Eye (tissue), 1 donor: Measurements from ENCODE around the gene EGLN1.
A peak's percentile ranks its signal among the peaks of the same experiment; 100 is the strongest.

ENCODE experiments used
- DNase-seq: peaks from one replicate; pipeline ENCODE4 v3.0.0-alpha.2; 2015

Gene EGLN1

DNA sequence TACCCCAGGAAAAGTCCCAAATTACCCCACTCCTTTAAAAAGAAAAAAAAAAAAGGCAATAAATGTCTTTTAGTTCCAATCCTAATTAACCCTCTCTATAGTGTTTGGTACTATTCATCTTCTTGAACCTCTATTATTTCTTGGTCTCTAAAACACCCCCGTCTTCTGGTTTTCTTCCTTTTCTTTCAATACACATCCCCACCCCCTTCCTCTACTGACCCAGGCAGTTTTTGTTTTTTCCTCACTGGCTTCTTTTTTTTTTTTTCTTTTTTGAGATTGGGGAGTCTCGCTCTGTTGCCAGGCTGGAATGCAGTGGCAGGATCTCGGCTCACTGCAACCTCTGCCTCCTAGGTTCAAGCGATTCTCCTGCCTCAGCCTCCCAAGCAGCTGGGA is 26.1 kb downstream of the EGLN1 start:
- no peak for DNase-seq

DNA sequence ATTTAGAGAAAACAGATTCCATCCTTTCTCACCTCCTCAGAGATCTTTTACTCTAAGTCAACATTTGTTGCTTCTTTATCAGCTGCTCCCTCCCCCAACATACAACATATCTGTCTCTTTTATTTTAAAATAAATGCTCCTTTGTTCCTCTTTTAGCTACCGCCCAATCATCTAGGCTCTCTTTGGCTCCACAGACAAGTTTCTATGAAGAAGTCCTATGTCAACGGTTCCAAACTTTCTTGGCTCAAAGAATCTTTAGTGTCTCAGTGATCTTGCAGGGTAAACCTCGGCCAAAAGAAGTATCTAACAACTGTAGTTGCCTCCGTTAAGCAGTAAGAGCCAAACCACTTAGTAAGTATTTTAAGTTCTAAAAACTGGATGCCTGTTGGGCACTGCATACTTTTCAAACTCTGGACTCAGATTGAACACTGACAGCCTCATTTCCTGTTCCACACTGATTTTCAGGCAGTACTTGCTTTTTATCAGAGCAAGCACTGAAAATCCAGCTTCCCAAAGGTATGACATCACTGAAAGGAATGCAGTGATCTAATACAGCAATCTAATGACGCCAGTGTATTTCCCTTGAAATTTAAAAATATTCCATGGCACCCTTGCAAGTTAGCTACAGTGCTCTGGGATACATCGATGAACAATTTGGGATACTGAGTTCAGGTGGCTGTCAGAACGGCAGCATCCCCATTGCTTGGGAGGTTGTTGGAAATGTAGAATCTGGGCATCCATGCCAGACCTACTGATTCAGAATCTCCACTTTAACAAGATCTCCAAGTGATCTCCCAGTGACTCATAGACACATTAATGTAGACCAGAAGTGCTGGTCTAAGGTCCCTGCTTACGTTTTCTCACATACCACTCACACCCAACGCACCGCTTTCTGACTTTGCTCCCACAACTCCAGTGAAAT is 26.8 kb downstream of the EGLN1 start:
- peak; percentile 63 for DNase-seq

- no peak for DNase-seq
Observed at GRCh38 chr1:231393668-231394067, 28.4 kb downstream of the EGLN1 start.

- DNase-seq = no peak
Observed at GRCh38 chr1:231392389-231393131, 29.5 kb downstream of the EGLN1 start.

DNA sequence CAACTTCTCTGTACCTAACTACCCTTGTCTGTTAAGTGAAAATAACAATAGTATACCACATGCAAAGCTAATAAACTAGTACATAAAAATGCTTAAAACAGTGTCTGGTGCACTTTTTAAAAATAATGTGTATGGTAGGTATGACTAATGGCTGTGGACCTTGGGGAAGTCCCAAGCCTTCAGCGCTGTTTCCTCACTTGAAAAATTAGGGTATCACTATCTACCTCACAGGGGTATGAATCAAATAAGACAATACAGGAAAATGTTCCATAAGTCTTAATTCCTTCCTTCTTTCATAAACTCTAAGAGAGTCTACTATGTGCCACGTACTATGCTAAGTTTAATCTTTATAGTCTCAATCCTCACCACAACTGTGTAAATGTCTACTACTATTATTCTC is 32.0 kb downstream of the EGLN1 start:
- DNase-seq = no peak

GRCh38 chr1:231387770-231388669 is 34.1 kb downstream of the EGLN1 start:
- DNase-seq = no peak

DNA sequence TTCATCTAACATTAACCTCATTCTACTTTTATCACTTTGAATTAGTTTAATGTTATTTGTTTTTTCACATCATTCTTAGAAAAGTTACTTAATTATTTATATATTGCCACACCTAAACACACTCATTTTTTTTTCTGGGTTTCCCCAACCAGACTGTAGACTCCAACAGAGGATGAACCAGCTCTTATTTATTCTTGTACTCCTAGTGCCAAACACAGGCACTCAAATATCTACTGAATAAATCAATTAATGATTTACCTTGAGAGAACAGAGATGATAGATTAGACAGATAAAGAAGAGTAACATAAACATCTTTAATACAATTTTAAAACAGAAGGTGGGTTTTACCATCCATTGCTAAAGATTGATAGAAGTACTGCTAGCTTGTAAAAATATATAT is 35.6 kb downstream of the EGLN1 start:
- no peak for DNase-seq

GRCh38 chr1:231385416-231385748 is 36.7 kb downstream of the EGLN1 start:
- DNase-seq = no peak

DNA sequence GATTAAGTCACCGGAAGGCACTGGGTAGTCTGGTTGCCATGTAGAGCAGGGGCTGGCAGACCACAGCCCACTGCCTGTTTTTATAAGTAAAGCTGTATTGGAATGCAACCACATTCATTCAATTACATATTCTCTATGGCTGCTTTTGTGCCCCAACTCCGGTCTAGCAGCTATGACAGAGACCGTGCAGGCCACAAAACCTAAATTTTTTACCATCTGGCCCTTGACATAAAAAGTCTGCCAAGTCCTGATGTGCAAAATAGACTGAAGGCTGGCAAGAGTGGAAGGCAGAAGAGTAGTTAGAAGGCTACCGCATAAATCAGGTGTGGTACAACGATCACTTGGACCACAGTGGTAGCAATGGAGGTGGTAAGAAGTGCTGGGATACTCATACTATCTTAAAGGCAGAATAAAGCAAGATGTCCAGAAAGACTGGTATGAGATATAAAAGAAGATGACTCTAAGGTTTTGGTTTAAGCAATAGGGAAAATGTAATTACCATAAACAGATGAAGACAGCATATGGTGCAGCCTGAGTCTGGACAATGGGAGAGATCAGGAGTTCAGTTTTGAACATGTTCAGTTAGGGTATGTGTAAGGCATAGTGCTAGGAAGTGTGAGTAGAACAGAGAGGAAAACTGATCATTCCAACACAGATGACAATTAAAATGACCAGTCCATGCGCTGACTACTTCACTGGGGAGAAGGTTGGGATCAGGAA is 37.2 kb downstream of the EGLN1 start:
- no peak for DNase-seq

DNA sequence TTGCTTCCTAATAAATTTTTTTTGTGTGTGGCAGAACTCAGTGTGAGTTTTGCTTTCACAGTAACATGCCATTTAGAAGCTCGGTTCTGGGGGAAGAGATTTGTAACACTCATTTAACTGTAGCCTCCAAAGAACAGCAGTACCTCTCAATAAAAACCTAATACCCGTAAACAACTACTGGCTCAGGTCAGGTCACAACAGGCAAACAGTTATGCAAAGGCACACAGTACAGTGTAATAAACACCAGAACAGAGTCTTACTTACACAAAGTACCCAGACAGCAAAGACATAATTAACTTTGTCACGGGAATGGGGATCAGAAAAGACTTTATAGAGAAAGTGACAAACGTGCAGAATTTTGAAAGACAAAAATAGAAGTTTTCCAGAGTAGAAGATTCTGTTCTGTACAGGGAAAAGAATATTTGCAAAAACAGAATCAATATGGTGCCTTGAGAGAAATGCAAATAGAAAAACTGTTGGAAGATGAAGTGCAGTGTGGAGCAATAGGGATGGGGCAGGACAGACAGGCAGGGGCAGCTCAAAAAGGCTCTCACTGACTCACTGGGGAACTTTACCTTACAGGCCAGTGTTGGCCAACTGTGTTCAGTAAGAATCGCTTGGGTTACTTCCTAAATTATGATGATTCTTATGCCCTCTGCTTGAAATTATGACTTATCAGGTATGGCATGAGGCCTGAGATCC is 38.8 kb downstream of the EGLN1 start:
- DNase-seq = no peak

- no peak for DNase-seq
Observed at GRCh38 chr1:231382426-231382825, 39.7 kb downstream of the EGLN1 start.

DNA sequence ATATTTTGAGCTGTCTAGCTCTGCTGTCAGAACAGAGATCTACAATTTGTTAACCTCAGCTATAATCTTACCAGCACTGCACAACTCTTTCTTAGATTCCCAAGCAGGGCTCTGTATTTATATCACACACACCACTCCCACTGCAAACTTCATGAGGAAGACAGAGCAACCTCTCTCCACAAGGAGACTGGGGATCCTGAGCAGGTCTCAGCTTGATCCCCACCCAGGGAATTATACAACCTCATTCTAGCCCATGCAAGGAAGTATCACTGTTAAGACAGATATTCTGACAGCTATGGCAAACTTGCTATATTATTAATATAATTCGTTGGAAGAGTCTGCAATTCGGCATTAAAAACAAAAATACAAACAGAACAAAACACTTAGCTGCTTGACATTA is 40.4 kb downstream of the EGLN1 start:
- no peak for DNase-seq

DNA sequence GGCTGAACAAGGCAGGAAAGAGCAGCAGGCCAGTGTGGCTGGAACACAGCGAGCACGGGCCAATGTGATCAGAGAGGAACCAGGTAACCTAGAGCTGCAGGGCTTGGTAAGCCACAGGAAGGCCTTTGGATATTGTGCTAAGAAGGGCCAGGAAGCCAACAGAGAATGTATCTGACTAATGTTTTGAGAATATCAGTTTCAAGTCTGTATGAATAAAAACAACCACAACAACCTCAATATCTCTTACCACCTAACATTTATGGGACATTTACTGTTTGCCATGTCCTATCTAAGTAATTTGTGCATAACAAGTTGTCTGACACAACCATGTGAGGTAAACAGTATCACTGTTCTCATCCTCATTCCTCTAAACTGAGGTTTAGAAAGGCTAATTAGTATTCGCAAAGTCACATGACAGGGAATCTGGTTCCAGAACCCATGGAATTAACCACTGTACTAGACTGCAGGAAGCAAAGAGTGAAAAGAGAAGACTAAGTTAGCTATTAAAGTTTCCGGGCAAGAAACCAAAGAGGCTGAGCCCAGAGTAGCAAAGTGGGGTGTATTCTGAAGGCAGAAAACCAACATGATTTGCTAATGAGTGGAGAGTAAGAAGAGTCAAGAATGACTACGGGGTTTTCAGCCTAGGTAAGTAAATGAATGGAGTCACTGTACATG is 45.1 kb downstream of the EGLN1 start:
- no peak for DNase-seq

DNA sequence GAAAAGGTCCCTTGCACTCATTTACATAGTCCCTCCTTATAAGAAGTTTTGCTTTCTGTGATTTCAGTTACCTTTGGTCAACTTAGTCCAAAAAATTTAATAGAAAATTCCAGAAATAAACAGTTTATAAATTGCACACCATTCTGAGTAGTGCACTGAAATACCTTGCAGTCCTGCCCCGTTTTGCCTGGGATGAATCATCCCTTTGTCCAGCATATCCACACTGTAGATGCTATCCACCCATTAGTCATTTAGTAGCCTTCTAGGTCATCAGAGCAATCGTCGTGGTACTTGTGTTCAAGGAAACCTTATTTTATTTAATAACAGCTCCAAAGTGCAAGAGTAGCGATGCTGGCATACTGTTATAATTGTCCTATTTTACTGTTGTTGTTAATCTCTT is 46.0 kb downstream of the EGLN1 start:
- no peak for DNase-seq

DNA sequence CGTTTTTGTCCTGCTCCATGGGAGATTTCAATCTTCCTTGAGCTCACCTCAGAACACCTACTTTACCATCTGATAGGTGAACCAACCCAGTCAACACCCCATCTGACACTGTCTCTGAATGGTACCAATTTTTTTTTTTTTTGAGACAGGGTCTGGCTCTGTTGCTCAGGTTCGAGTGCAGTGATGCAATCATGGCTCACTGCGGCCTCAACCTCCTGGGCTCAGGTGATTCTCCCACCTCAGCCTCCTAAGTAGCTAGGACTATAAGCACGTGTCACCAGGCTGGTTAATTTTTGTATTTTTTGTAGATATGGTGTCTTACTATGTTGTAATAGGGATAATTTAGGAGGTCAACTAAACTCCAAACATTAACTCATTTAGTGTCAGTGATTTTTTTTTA is 47.7 kb downstream of the EGLN1 start:
- DNase-seq = no peak

GRCh38 chr1:231372501-231372900 is 49.6 kb downstream of the EGLN1 start:
- no peak for DNase-seq

- no peak for DNase-seq
Observed at GRCh38 chr1:231369282-231369681, 52.8 kb downstream of the EGLN1 start.

- no peak for DNase-seq
Observed at GRCh38 chr1:231364192-231364591, 57.9 kb downstream of the EGLN1 start.

DNA sequence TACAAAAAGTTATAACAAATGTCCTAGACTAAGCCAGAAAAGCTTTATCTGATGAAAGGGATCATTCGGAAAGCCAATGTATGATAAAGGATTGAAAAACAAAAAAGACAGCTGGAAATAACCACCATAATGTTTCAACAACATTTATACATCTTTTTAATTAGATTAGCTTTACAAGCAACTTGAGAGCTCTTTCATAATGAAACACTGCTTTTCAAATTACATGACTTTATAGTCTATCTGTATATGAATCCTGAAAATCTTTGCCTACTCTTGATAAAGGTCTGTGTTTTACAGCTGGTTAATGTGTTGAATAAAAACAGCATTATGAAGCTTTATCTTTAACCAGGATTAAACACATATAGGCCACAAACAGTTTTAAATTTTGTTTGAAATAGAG is 58.5 kb downstream of the EGLN1 start:
- no peak for DNase-seq

DNA sequence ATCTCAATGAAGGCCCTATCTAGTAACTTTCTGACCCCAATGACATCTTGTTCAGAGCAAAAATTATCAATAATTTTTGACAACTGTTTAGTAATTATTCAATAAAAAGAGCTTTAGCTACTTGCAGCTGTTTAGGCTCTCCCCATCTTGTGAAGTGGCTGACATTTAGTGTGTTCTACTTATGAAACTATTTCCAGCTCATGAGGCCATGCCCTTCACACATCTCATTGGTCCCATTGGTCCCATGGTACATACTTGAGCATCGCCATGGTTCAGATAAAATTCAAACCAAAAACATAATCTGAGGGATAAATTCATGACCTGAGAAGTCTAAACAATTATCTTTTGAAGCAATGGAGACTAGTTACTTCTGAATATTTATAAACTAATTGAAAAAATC is 59.8 kb downstream of the EGLN1 start:
- no peak for DNase-seq

GRCh38 chr1:231359113-231359512 is 63.0 kb downstream of the EGLN1 start:
- no peak for DNase-seq
